Keratinocyte (primary cell): ENCODE results near the gene RFX3. TPM values are rescaled to one million over a fixed set of nuclear protein-coding genes. Genes with fewer than 3 reads are reported as not detected.

ENCODE experiments used
- DNase-seq: peaks from one replicate; pipeline ENCODE4 v3.0.0-alpha.2; 2011; ENCODE audit warnings: low read depth, missing footprints, low spot score
- FAIRE-seq: peaks from 2 replicates; lab custom pipeline; 2011; peaks lifted over from hg19 to GRCh38; lab: Jason Lieb, UNC
- H2AFZ ChIP-seq: 2 replicates; pipeline ENCODE4 v1.6.0; 2012; ENCODE audit warnings: low read length, control low read depth, inconsistent platforms; ENCODE audit not compliant: control insufficient read depth
- H3K27ac ChIP-seq: 2 replicates; pipeline ENCODE4 v1.5.1; 2011; ENCODE audit warnings: low read length; ENCODE audit not compliant: control insufficient read depth, insufficient read depth
- H3K27me3 ChIP-seq: 3 replicates; pipeline ENCODE4 v1.6.0; 2011; ENCODE audit warnings: low read length; ENCODE audit not compliant: control insufficient read depth, insufficient read depth; ENCODE audit errors: extremely low read depth
- H3K36me3 ChIP-seq, 2 experiments: 2 replicates in 1 of 2; 3 replicates in 1 of 2; pipeline ENCODE4 v1.5.1; 2011; ENCODE audit warnings: low read length in 2 of 2, mild to moderate bottlenecking in 1 of 2; ENCODE audit not compliant: control insufficient read depth in 2 of 2, insufficient read depth in 2 of 2; ENCODE audit errors: extremely low read depth in 1 of 2
- H3K4me1 ChIP-seq: 3 replicates; pipeline ENCODE4 v1.5.1; 2011; ENCODE audit warnings: low read length; ENCODE audit not compliant: control insufficient read depth, insufficient read depth; ENCODE audit errors: extremely low read depth
- H3K4me2 ChIP-seq: 3 replicates; pipeline ENCODE4 v1.6.0; 2011; ENCODE audit warnings: low read depth, low read length; ENCODE audit not compliant: control insufficient read depth, insufficient read depth; ENCODE audit errors: extremely low read depth
- H3K4me3 ChIP-seq, 3 experiments: fragments of 200-600 bp in 1 of 3; sonication (generic) in 1 of 3; 2 replicates in 2 of 3; 3 replicates in 1 of 3; pipeline ENCODE4 v1.5.1; 2011 to 2016; ENCODE audit warnings: low read length in 3 of 3, mild to moderate bottlenecking in 3 of 3, control low read depth in 2 of 3, inconsistent platforms in 1 of 3, low read depth in 1 of 3, mixed read lengths in 1 of 3, mixed run types in 1 of 3, moderate library complexity in 1 of 3; ENCODE audit not compliant: control insufficient read depth in 2 of 3, insufficient read depth in 2 of 3; ENCODE audit errors: extremely low read depth in 1 of 3
- H3K79me2 ChIP-seq: 2 replicates; pipeline ENCODE4 v1.6.0; 2012; ENCODE audit warnings: low read length; ENCODE audit not compliant: control insufficient read depth, insufficient read depth
- H3K9ac ChIP-seq: 3 replicates; pipeline ENCODE4 v1.6.0; 2011; ENCODE audit warnings: low read length; ENCODE audit not compliant: control insufficient read depth, insufficient read depth; ENCODE audit errors: extremely low read depth
- H3K9me1 ChIP-seq: 3 replicates; pipeline ENCODE4 v1.6.0; 2011; ENCODE audit warnings: low read length; ENCODE audit not compliant: control insufficient read depth, insufficient read depth; ENCODE audit errors: extremely low read depth
- H3K9me3 ChIP-seq: 2 replicates; pipeline ENCODE4 v1.5.1; 2012; ENCODE audit warnings: low read depth, low read length; ENCODE audit not compliant: control insufficient read depth
- H4K20me1 ChIP-seq: 3 replicates; pipeline ENCODE4 v1.6.0; 2011; ENCODE audit warnings: low read length; ENCODE audit not compliant: control insufficient read depth, insufficient read depth; ENCODE audit errors: extremely low read depth
- CTCF ChIP-seq, 3 experiments: IDR thresholded peaks in 1 of 3; conservative IDR thresholded peaks in 1 of 3; optimal IDR thresholded peaks in 1 of 3; 2 replicates in 2 of 3; 3 replicates in 1 of 3; pipeline versions ENCODE3 to v1.5.1; 2011; ENCODE audit warnings: low read length in 3 of 3, mild to moderate bottlenecking in 3 of 3, moderate library complexity in 2 of 3, control low read depth in 1 of 3, inconsistent platforms in 1 of 3; ENCODE audit not compliant: insufficient read depth in 2 of 3; ENCODE audit errors: extremely low read depth in 1 of 3
- EZH2 ChIP-seq: IDR thresholded peaks from one replicate; pipeline ENCODE4 v1.6.1; 2012; ENCODE audit warnings: inconsistent platforms, mild to moderate bottlenecking, low read length, moderate library complexity
- dilution Hi-C: fragments of 300-500 bp; cut with MboI; formaldehyde crosslinking; loops from one replicate; pipeline ENCODE4 v1.7.0; 2020; ENCODE audit warnings: low sequenced_read_pairs; ENCODE audit not compliant: extremely low pct_ligation_motif_present
- polyA plus RNA-seq, 5 experiments: library from polyadenylated mRNA; depleted of rRNA in 3 of 5; stranded (reverse) in 3 of 5; stranded (forward) in 1 of 5; unstranded in 1 of 5; fragments of >200 nt; gene quantifications; 1 replicate in 1 of 5; 2 replicates in 3 of 5; 3 replicates in 1 of 5; pipeline versions ENCODE4 v1.2.1 to v1.2.3, GENCODE V29; 2011 to 2012; ENCODE audit warnings: missing spikeins in 2 of 5, low read depth in 1 of 5, low replicate concordance in 1 of 5

Gene RFX3
- polyA plus RNA-seq, 1 donor (not counting 4 experiments of a cell fraction or from before 2014, with no cell fraction given), result 1.8 TPM

GRCh38 chr9:3497401-3497800, 28.4 kb downstream of the RFX3 start:
- TF ChIP-seq CTCF (optimal IDR thresholded peaks at IDR 0.05 in 1 of 3, IDR thresholded peaks at IDR 0.05 in 1 of 3, conservative IDR thresholded peaks at IDR 0.05 in 1 of 3; ENCODE audit: extremely low read depth in 1 of 3, insufficient read depth in 2 of 3, low read length in 3 of 3) (no peak), EZH2 (no peak)
- H3K9me1 ChIP-seq, result no peaks in the 10 kb centered on the region
- H3K4me2 ChIP-seq, result no peak overlapping the region
- no peak overlapping the region for H3K4me3 ChIP-seq
- H2AFZ ChIP-seq, result no peak overlapping the region
- DNase-seq (no peak), FAIRE-seq (no peak)
- H3K27me3 ChIP-seq, result no peaks in the 10 kb centered on the region
- H3K79me2 ChIP-seq, result no peaks in the 10 kb centered on the region
- H4K20me1 ChIP-seq, result no peaks in the 10 kb centered on the region
- no peaks in the 10 kb centered on the region for H3K36me3 ChIP-seq
- dilution Hi-C loops, result no loop called here
- H3K9me3 ChIP-seq, result no peaks in the 10 kb centered on the region
- no peak overlapping the region for H3K27ac ChIP-seq
- no peaks in the 10 kb centered on the region for H3K4me1 ChIP-seq
- no peak overlapping the region for H3K9ac ChIP-seq

GRCh38 chr9:3495855-3496254, 29.9 kb downstream of the RFX3 start:
- FAIRE-seq (no peak), DNase-seq (no peak)
- no peak overlapping the region for H3K4me2 ChIP-seq
- no peaks in the 10 kb centered on the region for H3K9me1 ChIP-seq
- no peak overlapping the region for H3K27ac ChIP-seq
- dilution Hi-C loops, result no loop called here
- TF ChIP-seq EZH2 (no peak), CTCF (optimal IDR thresholded peaks at IDR 0.05 in 1 of 3, IDR thresholded peaks at IDR 0.05 in 1 of 3, conservative IDR thresholded peaks at IDR 0.05 in 1 of 3; ENCODE audit: extremely low read depth in 1 of 3, insufficient read depth in 2 of 3, low read length in 3 of 3) (no peak)
- H2AFZ ChIP-seq, result no peak overlapping the region
- H3K4me3 ChIP-seq, result no peak overlapping the region
- no peaks in the 10 kb centered on the region for H3K9me3 ChIP-seq
- H3K27me3 ChIP-seq, result no peaks in the 10 kb centered on the region
- H3K36me3 ChIP-seq, result no peaks in the 10 kb centered on the region
- no peak overlapping the region for H3K9ac ChIP-seq
- H3K79me2 ChIP-seq, result no peaks in the 10 kb centered on the region
- H4K20me1 ChIP-seq, result no peaks in the 10 kb centered on the region
- no peaks in the 10 kb centered on the region for H3K4me1 ChIP-seq
